GM18505 (cell line): Measurements from ENCODE around the gene GRM7.

Source experiments
- ATAC-seq: cut with Tn5 transposase; IDR thresholded peaks from one replicate; pipeline ENCODE4 v1.9.1; 2021; ENCODE audit not compliant: unreplicated experiment
- POLR2A ChIP-seq: IDR thresholded peaks from 4 replicates; pipeline ENCODE4 v1.6.1; 2011; ENCODE audit warnings: borderline replicate concordance; ENCODE audit not compliant: insufficient read depth, insufficient read length; ENCODE audit errors: extremely low read depth

The GRM7 gene

GRCh38 chr3:7396534-7396933 lies 535.6 kb downstream of the GRM7 start:
- ATAC-seq, result no peak
- TF ChIP-seq POLR2A, result no peak

GRCh38 chr3:7397097-7397496 lies 536.2 kb downstream of the GRM7 start:
- ATAC-seq, result no peak
- TF ChIP-seq POLR2A, result no peak

DNA sequence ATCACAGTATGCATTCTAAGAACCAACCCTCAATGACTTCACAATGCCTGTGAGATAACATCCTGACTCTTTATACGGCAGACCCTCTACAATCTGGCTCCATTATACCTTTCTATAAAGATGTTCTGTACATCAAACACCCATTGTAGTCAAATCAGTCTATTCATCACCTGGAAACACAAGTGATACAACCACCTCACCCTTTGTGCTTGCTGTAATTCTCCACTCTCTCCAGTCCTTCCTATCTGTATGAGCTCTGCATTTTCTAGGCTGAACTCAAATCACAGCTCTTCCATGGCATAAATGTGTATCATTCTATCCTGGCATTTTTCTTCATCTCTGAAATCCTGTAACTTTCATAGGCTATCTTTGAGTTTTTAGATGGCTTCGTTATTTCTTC lies 539.4 kb downstream of the GRM7 start:
- no peak for TF ChIP-seq POLR2A
- ATAC-seq, result no peak

DNA sequence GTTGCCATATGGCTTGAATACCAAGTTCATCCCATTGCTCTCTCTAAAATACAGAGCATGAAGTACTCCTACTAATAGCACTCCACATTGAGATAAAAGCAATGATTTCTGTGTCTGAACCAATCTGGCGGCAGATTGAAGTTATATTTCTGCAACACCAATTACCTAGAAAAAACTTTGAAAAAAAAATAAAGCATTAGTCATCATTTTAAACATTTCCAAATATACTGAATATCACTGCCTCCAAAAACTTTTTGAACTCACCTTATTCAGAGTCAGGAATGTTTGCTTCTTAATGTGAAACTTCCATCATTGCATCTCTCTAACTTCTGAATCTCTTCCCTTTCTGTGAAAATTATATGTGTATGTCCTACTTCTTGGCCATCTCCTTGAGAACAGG lies 540.5 kb downstream of the GRM7 start:
- ATAC-seq, result no peak
- no peak for TF ChIP-seq POLR2A

GRCh38 chr3:7407107-7407506 lies 546.2 kb downstream of the GRM7 start:
- no peak for ATAC-seq
- TF ChIP-seq POLR2A, result no peak

- no peak for TF ChIP-seq POLR2A
- ATAC-seq, result no peak
These were observed 549.9 kb downstream of the GRM7 start for GRCh38 chr3:7410782-7411181.

DNA sequence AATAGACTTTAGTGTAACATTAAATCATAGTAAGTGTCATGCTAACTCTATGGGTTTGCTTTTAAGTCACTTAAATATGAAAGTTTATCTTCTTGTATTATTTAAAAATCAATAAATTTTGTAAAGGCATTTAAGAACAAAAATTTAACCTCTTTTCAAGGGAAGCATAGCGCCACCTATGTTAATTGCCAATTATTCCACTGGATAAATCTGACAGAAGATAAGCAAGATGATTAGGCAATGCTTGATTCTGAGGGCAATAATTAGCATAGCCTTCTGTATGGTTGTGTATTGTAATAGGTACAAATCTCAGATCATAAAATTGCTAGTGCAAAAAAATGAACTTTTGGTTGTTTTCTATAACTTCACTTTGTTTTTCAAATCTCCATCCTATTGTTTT lies 560.1 kb downstream of the GRM7 start:
- no peak for TF ChIP-seq POLR2A
- ATAC-seq, result no peak

- TF ChIP-seq POLR2A, result no peak
- no peak for ATAC-seq
These were observed 562.1 kb downstream of the GRM7 start for GRCh38 chr3:7423036-7423435.

- no peak for ATAC-seq
- no peak for TF ChIP-seq POLR2A
These were observed 563.1 kb downstream of the GRM7 start for GRCh38 chr3:7423995-7424394.

DNA sequence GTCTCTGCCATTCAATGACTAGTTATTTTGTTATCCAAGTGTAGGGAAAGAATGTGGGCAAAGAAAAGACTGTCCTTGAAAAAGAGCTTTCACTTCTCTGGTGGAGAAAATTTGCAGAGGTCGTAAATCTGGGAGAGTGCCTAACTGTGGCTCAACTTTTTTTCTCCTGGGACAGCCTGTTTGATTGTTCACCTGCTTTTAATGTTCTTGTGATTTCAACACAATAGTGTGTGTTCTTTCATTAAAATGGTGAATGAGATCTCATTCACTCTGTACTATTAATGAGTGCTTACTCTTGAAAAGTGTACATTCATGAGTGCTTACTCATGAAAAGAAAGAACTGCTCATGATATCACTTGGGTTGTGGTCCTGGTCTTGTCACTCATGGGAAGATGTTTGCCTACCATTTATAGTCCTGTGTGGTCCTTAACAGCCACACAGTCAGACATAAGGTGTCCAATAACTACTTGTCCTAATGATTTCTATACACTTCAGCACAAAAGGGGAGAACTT lies 567.3 kb downstream of the GRM7 start:
- no peak for ATAC-seq
- no peak for TF ChIP-seq POLR2A

GRCh38 chr3:7432610-7433009 lies 571.7 kb downstream of the GRM7 start:
- no peak for ATAC-seq
- no peak for TF ChIP-seq POLR2A

- ATAC-seq, result no peak
- TF ChIP-seq POLR2A, result no peak
These were observed 572.2 kb downstream of the GRM7 start for GRCh38 chr3:7433073-7433472.

- TF ChIP-seq POLR2A, result no peak
- no peak for ATAC-seq
These were observed 575.6 kb downstream of the GRM7 start for GRCh38 chr3:7436542-7436941.

- no peak for TF ChIP-seq POLR2A
- no peak for ATAC-seq
These were observed 576.3 kb downstream of the GRM7 start for GRCh38 chr3:7437231-7437630.

GRCh38 chr3:7439101-7439680 lies 578.3 kb downstream of the GRM7 start:
- no peak for ATAC-seq
- no peak for TF ChIP-seq POLR2A
